Erythroblast (primary cell): ENCODE measurements around the gene TBCEL.

Experiments used
- DNase-seq, 2 experiments: peaks; one replicate each; lab custom pipeline; 2025; lab: John Stamatoyannopoulos, UW
- GATA1 ChIP-seq: IDR thresholded peaks from 2 replicates; pipeline ENCODE4 v1.6.1; 2011; ENCODE audit warnings: low read depth, mild to moderate bottlenecking, control low read depth, low read length, moderate library complexity
- POLR2A ChIP-seq: IDR thresholded peaks from 2 replicates; pipeline ENCODE4 v1.6.1; 2011; ENCODE audit warnings: mild to moderate bottlenecking, low read length

The TBCEL gene

GRCh38 chr11:121091492-121092152 lies 67.7 kb downstream of the TBCEL start:
- DNase-seq = no peak
- no peak for TF ChIP-seq GATA1
- TF ChIP-seq POLR2A = no peak

- TF ChIP-seq POLR2A = no peak
- no peak for TF ChIP-seq GATA1
- DNase-seq = no peak
Measured at GRCh38 chr11:121095561-121095960, 71.7 kb downstream of the TBCEL start.

DNA sequence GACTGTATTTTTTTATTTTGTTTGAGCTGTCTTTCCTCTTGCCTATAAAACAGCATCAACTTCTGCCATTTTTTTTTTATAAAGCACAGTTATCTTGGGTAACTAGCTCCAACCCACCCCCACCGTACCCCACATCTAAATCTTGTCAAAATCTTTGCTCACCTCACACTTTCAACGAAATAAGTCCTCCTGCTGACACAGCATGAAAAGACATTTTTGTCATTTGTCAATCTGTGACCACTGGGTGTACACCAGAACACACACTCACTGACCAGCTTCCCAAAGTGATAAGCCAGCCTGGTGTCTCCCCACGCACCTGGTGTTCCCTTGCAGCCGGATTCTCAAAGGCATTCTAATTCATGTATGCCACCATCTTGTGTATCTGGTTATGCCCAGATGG lies 75.5 kb downstream of the TBCEL start:
- TF ChIP-seq GATA1 = no peak
- no peak for TF ChIP-seq POLR2A
- DNase-seq = no peak

- DNase-seq = no peak
- no peak for TF ChIP-seq GATA1
- no peak for TF ChIP-seq POLR2A
Measured at GRCh38 chr11:121099885-121100284, 76.0 kb downstream of the TBCEL start.

GRCh38 chr11:121100943-121101342 lies 77.0 kb downstream of the TBCEL start, which contains the start of gene TECTA:
TSS of gene TECTA (plus strand) at chr11:121101243. CDS start at chr11:121102666, 1,423 bp downstream.
- no peak for TF ChIP-seq POLR2A
- TF ChIP-seq GATA1 = no peak

DNA sequence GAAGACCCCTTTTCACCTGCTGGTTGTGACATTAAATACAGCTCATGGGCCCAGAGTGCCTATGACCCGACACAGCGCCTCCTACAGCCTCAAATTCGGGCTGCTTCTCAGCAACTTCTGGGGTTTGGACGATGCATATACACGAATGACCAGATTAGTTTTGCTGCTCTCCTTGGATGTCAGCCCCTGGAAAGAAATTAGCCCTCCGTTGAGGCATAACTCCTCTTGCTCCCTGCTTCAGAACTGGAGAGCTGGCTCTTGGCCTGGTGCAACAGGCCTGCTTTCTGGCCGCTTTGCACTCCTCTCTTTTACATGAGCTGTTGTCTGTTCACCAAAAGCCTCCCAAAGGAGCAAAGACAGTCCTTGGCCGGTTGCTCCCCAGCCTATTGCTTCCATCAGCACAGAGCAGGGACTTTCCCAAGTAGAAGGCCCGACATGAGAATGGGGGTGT lies 80.4 kb downstream of the TBCEL start:
- no peak for TF ChIP-seq POLR2A
- no peak for TF ChIP-seq GATA1
- DNase-seq = peak; percentile 3 to 16

More at GRCh38 chr11:121100943-121101342, 77.0 kb downstream of the TBCEL start, which contains the start of gene TECTA:
- DNase-seq = no peak

DNA sequence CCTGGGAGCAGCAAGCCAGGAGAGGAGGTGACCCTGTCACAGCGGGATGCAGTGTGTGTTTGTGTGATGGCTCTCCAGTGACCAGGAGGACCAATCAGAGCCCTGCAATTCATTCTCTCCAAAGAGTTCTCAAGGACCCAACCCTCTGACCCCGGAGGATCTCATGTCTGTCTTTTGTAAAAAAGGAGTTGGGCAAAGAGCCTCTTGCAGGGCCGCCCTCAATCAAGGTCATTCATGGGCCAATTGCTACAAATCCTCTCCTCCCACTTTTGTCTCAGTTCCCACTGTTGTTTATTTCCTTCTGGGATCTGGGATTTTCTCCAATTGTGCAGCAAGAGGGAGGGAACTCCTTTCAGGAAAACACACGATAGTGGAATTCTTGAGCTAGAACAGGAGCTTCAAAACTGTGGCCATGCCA lies 81.2 kb downstream of the TBCEL start:
- TF ChIP-seq GATA1 (no peak), POLR2A (no peak)
- no peak for DNase-seq

DNA sequence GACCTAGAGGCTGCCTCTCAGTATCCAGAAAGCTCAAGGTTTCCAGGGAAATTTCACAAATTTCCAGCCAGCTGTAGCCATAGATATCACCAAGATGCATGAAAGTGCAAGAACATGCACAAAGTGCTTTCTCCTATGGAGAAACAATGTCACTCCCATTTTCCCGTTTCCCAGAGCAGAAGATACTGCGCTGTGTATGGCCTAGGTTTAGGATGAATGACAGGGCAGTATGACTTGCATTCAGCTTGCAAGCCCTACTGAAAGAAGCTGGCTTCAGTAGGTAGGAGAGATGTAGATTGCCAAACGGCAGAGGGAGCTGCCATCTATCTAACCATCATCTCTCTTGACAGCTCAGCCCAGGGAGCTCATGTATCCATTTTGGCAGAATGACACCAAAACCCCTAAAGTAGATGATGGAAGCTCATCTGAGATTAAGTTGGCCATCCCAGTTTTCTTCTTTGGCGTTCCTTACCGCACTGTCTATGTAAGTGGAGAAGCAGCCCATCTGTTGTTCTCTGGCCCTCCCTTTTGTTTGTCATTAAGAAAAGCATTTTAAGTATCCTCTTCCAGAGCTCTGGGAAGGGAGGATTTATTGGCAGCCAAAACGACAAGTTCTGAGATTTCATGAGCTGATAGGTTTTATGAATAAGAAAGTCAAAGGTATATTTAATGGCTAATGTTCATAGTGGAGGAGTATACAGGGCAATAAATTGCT lies 81.7 kb downstream of the TBCEL start:
- TF ChIP-seq GATA1 (no peak), POLR2A (no peak)
- no peak for DNase-seq

DNA sequence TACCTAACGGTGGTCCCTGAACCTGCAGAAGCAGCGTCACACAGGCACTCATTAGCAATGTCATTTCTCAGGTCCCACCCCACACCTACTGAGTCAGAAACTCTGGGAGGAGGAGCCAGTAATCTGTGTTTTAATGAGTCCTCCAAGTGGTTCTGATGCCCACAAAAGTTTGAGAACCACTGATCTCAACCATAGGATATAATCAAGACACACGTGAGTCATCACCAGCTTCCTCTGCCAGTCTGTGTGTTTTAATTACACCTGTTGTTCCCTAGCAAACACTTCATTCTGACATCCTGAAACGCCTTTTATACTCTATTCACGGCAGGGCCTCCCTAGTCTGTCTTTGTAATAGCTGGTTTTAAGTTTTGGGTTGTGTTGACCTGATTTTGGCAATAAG lies 82.9 kb downstream of the TBCEL start:
- TF ChIP-seq GATA1 (no peak), POLR2A (no peak)
- no peak for DNase-seq

- TF ChIP-seq GATA1 (no peak), POLR2A (no peak)
- no peak for DNase-seq
Measured at GRCh38 chr11:121108413-121108812, 84.5 kb downstream of the TBCEL start.

DNA sequence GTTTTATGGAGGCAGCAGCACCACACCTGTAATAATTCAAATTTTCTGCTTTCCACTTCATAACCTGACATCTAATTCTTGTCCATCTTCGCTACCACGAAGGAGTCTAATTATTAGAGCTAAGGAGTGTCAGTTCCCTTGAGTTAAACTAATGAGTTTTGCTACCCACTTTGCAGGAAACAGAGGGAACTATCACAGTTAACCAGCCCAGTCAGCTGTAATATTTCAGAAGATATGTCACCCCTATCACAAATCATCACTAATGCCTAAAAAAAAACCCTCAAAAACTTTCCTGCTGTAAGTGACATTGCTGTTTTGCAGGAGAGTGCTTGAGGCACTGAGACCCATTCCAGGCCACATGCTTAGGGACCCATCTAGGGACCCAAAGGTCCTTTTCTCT lies 85.6 kb downstream of the TBCEL start:
- no peak for TF ChIP-seq POLR2A
- no peak for TF ChIP-seq GATA1
- no peak for DNase-seq

DNA sequence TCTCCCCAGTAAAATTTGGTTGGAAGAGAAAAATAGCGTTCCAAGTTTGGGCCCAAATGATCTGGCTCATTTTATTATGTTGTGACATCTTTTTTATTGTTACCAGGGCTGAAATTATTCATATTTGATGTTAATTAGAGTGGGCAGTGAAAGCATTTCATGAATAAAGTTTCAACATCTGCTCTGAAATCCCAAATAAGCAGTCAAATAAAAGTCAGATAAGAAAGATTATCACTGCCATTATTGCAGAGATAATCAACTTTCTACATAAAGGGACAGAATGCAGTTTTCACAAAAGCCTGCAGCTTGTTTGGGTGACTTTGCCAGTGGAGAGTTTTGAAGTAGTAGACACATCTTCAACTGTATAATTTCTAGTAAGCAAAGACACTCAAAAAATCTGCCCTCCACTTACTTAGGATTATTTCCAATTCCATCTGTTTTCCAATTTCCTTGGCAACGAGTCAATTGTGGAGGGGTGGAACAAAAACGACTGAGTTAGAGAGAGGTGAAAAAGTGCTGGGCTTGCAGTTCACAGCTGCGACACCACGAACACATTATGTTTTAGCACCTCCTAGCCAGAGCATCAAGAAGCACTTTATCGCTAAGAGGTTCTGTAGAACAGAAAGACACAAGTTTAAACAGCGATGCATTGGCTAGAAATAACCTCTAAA lies 86.1 kb downstream of the TBCEL start:
- no peak for TF ChIP-seq GATA1
- TF ChIP-seq POLR2A = no peak
- no peak for DNase-seq

DNA sequence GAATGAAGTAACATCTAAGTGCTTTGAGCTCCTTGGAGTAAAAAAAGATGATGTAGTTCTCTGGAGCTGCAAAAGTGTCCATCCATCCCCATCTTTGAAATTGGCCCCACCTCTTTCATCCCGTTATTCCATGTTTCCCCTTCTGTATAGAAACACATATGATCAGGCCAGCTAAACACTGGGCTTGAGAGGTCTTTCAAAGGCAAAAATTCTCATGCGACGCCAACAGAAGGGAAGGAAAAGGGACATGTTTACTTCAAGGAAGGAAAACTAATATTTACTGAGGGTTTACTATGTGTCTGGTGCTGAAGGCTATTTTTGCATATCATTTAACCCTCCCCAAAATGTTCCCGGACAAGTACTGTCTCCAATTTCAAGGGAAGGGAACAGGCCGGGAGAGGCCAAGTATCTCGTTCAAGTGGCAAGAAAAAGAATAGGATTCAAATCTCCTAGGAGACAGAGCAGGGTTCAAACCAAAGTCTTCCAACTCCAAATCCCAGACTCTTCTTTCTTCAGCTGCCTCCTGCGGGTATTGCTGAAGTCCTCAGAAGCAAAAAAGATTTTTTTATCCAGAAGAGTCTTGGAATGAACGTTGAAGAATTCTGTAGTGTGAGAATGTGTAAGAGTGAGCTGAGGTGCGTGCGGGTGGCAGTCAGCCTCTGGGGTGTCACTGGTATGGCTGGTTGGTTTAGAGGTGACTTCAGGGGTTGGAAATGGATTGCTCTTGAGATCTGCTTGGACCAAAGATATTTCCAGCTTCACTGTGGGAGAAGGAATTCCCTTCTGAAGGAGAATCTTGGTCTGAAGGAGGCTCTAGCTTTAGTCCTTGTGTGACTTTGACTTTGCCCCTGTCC lies 87.2 kb downstream of the TBCEL start:
- TF ChIP-seq POLR2A (no peak), GATA1 (no peak)
- DNase-seq = no peak
